Measurements from ENCODE around the gene WFIKKN1. TPM values are rescaled to one million over a fixed set of nuclear protein-coding genes. Genes with fewer than 3 reads are reported as not detected.
A peak's percentile ranks its signal among the peaks of the same experiment; 100 is the strongest.

The WFIKKN1 gene
- total RNA-seq, 1 experiment from 2014 or later: not detected

DNA sequence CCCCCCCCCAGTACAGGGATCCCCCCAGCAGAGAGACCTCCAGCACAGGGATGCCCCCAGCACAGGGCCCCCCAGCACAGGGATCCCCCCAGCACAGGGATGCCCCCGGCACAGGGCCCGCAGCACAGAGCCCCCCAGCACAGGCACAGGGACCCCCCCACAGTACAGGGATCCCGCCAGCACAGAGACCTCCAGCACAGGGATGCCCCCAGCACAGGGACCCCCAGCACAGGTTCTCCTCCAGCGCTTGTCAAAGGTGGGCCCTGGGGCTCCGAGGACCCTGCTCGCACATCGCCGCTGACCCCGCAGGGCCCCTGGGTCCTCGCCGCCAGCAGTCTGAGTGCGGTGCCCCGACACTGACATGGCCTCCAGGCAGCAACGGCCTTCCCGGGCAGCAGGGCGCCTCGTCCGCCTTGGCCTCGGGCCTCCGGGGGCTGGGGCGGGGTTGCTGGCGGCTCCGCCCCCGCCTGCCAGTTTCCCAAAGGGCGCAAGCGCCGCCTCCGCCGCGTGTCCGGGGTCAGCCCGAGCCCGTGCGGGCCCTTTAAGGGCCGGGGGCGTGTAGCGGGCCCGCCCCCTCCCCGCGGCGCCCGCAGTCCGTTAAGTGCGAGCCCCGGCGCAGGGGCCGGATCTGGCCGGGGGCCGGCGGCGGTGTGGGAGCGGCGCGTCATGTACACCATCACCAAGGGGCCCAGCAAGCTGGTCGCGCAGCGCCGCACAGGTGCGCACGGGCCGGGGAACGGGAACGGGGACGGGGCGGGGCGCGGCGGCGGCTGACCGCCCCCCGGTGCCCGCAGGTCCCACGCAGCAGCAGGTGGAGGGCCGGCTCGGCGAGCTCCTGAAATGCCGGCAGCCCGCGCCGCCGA is 10.8 kb downstream of the WFIKKN1 start, which contains the start of gene MCRIP2:
Gene MCRIP2 (plus strand): TSS at position 503 of the 863 bp plus-strand sequence. CDS start 164 bp downstream, at position 667.
- H2AFZ ChIP-seq (ENCODE audit: low read length): no peak within 1 kb of the TSS
- peak within 1 kb of the TSS; percentile 96 for H3K9ac ChIP-seq (ENCODE audit: low read length)
- H4K20me1 ChIP-seq (ENCODE audit: insufficient read depth, low read depth, low read length): 0 out of 2 replicates have a peak, but pooled peaks cover 14% of the 10 kb centered on the region
- H3K9me2 ChIP-seq (replicated peaks; ENCODE audit: insufficient read depth, low read length): no peaks in the 10 kb centered on the region
- peaks cover 3% of the 10 kb centered on the region; the same call in 1 of the 2 replicates for H3K36me3 ChIP-seq (ENCODE audit: insufficient read depth, low read length)
- H3K79me2 ChIP-seq (ENCODE audit: low read length): peaks cover 45% of the 10 kb centered on the region
- DNase-seq: peak; percentile 95
- H3K4me2 ChIP-seq (ENCODE audit: low read depth, low read length, poor library complexity, severe bottlenecking): peak within 1 kb of the TSS; percentile 89
- H3K4me1 ChIP-seq (ENCODE audit: low read length): peaks cover 59% of the 10 kb centered on the region
- no peaks in the 10 kb centered on the region for H3K27me3 ChIP-seq (ENCODE audit: low read length)
- peak within 1 kb of the TSS; percentile 76 for H3K27ac ChIP-seq (ENCODE audit: low read length)
- no peaks in the 10 kb centered on the region for H3K9me3 ChIP-seq (ENCODE audit: low read length)
- peak within 1 kb of the TSS; percentile 95 for H3K4me3 ChIP-seq (ENCODE audit: low read length)

DNA sequence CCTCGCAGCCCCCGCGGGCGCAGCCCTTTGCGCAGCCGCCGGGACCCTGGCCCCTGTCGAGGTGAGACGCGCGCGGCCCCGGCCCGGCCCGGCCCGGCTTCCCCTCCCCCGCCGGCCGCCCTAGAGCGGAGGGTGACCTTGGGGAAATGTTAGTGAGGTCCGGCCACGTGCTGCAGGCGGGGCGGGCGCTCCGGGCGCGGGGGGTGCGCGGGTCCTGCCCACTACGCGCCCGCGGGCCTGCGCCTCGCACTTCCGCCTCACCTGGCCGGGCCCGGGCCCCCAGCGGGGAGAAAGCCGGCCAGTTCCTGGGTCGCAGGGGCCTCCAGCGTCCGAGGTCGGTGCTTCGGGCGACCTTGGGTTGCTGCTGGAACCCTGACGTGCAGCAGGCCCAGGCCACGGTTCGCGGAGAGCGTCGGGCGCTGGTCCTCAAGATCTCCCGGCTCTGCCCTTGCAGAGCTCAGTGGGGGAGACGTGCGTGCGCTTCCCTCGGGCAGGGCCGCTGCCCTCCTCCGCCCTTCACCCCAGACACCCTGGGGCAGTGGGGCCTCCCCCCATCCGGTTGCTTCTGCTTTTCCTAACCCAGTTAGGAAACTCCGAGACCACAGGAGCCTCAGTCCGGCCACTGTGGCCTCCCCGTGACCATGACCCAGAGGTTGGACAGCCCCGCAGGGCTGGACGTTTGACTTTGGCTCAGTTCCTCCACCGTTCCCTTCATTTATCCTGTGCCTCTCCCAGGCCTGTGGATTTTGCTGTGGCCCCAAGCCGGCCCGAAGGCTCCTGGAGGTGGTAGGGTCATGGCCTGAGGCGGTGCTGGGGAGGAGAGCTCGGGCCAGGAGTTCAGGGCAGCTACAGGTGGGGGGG is 11.6 kb downstream of the WFIKKN1 start:
- peaks cover 53% of the 10 kb centered on the region for H3K79me2 ChIP-seq (ENCODE audit: low read length)
- H3K36me3 ChIP-seq (ENCODE audit: insufficient read depth, low read length): peaks cover 3% of the 10 kb centered on the region; the same call in 1 of the 2 replicates
- no peaks in the 10 kb centered on the region for H3K27me3 ChIP-seq (ENCODE audit: low read length)
- no peaks in the 10 kb centered on the region for H3K9me2 ChIP-seq (replicated peaks; ENCODE audit: insufficient read depth, low read length)
- DNase-seq: peak; percentile 87
- peak overlapping the region; percentile 89 for H3K4me2 ChIP-seq (ENCODE audit: low read depth, low read length, poor library complexity, severe bottlenecking)
- peaks cover 62% of the 10 kb centered on the region for H3K4me1 ChIP-seq (ENCODE audit: low read length)
- H3K4me3 ChIP-seq (ENCODE audit: low read length): peak overlapping the region; percentile 95
- H4K20me1 ChIP-seq (ENCODE audit: insufficient read depth, low read depth, low read length): peaks cover 23% of the 10 kb centered on the region; the same call in 1 of the 2 replicates
- no peaks in the 10 kb centered on the region for H3K9me3 ChIP-seq (ENCODE audit: low read length)
- H3K9ac ChIP-seq (ENCODE audit: low read length): peak overlapping the region; percentile 96
- H3K27ac ChIP-seq (ENCODE audit: low read length): peak overlapping the region; percentile 76
- H2AFZ ChIP-seq (ENCODE audit: low read length): no peak overlapping the region

DNA sequence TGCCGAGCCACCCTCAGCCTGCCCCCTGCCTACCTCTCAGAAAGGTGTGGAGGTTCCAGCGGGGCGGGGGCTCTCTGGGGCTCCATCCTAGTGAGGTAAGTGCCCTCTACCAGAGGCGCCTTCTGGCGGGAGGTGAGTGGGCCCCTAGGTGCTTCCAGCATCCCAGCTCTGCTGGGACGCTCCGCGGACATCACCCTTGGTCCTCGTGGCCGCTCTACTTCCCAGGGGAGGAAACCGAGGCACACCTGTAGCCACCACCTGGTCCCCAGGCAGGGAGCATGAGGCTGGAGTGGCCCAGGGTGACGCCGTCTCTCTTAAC is 12.2 kb downstream of the WFIKKN1 start:
- Histone ChIP-seq H3K27me3 (ENCODE audit: low read length) (no peaks in the 10 kb centered on the region), H4K20me1 (ENCODE audit: insufficient read depth, low read depth, low read length) (peaks cover 26% of the 10 kb centered on the region; the same call in 1 of the 2 replicates), H3K9me3 (ENCODE audit: low read length) (no peaks in the 10 kb centered on the region), H3K79me2 (ENCODE audit: low read length) (peaks cover 55% of the 10 kb centered on the region), H3K4me2 (ENCODE audit: low read depth, low read length, poor library complexity, severe bottlenecking) (peak overlapping the region; percentile 89), H3K4me3 (ENCODE audit: low read length) (peak overlapping the region; percentile 95), H3K9me2 (replicated peaks; ENCODE audit: insufficient read depth, low read length) (no peaks in the 10 kb centered on the region), H3K27ac (ENCODE audit: low read length) (peak overlapping the region; percentile 76), H3K4me1 (ENCODE audit: low read length) (peaks cover 67% of the 10 kb centered on the region), H3K36me3 (ENCODE audit: insufficient read depth, low read length) (peaks cover 3% of the 10 kb centered on the region; the same call in 1 of the 2 replicates), H2AFZ (ENCODE audit: low read length) (no peak overlapping the region), H3K9ac (ENCODE audit: low read length) (peak overlapping the region; percentile 96)
- no peak for DNase-seq

DNA sequence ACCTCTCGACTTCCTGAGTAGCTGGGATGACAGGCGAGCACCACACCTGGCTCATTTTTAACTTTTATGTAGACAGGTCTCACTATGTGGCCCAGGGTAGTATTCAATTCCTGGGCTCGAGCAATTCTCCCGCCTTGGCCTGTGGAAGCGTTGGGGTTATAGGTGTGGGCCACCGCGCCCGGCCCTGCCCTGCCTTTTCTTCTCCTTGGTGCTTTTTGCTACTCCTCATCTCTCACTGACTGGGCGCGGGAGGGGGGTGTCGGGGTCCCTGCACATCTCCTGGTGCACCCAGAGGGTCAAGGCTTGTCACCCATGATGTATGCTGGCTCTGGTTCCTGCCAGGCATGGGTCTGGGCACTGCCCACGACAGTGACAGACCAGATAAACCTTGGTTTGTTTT is 13.8 kb downstream of the WFIKKN1 start:
- Histone ChIP-seq H4K20me1 (ENCODE audit: insufficient read depth, low read depth, low read length) (peaks cover 26% of the 10 kb centered on the region; the same call in 1 of the 2 replicates), H3K4me1 (ENCODE audit: low read length) (peaks cover 71% of the 10 kb centered on the region), H3K9ac (ENCODE audit: low read length) (no peak overlapping the region), H3K27me3 (ENCODE audit: low read length) (no peaks in the 10 kb centered on the region), H3K27ac (ENCODE audit: low read length) (no peak overlapping the region), H2AFZ (ENCODE audit: low read length) (no peak overlapping the region), H3K4me3 (ENCODE audit: low read length) (no peak overlapping the region), H3K79me2 (ENCODE audit: low read length) (peaks cover 56% of the 10 kb centered on the region), H3K9me2 (replicated peaks; ENCODE audit: insufficient read depth, low read length) (no peaks in the 10 kb centered on the region), H3K4me2 (ENCODE audit: low read depth, low read length, poor library complexity, severe bottlenecking) (no peak overlapping the region), H3K9me3 (ENCODE audit: low read length) (no peaks in the 10 kb centered on the region), H3K36me3 (ENCODE audit: insufficient read depth, low read length) (peaks cover 3% of the 10 kb centered on the region; the same call in 1 of the 2 replicates)
- no peak for DNase-seq

DNA sequence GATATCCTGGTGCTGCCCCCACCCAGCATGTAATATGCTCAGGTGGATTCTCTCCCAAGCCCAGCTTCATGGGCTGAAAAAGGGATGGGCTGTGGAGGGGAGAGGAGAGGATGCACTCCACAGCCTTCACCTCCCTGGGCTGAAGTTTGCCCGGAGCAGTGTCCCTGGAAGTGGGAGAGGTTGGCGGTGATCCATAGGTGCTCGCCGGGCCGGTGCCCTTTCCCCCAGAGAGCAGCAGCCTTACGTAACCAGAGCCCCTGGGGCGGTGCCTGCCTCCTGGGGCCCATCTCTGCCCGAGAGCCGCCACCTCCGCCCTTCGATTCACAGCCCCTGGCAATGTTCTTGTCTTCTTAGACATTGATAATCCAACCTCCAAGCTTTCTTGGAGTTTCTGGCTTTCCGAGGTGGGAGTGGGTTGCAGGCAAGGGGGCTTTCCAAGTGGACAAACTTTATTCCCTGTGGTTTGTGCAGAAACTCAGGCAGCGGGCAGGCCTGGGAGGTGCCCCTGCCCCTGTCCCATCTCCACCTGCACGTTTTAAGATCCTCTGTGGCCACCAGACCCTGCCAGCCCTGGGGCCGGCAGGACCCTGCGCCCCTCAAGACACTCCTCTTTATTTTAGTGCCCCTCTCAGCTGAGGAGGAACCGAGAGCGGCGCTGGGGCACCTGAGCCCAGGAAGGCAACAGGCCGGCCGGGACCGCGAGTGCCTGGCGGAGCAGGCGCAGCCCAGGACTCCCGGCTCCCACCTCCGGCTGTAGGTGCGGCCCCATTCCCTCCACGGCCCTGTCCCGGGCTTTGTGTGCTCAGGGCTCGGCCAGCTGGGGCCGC is 15.3 kb downstream of the WFIKKN1 start:
- Histone ChIP-seq H3K9me2 (replicated peaks; ENCODE audit: insufficient read depth, low read length) (no peaks in the 10 kb centered on the region), H3K79me2 (ENCODE audit: low read length) (peaks cover 69% of the 10 kb centered on the region), H2AFZ (ENCODE audit: low read length) (no peak overlapping the region), H3K27ac (ENCODE audit: low read length) (peak overlapping the region; percentile 80), H3K4me2 (ENCODE audit: low read depth, low read length, poor library complexity, severe bottlenecking) (peak overlapping the region; percentile 84), H3K27me3 (ENCODE audit: low read length) (no peaks in the 10 kb centered on the region), H3K4me3 (ENCODE audit: low read length) (peak overlapping the region; percentile 96; the same call in 1 of the 2 replicates), H4K20me1 (ENCODE audit: insufficient read depth, low read depth, low read length) (peaks cover 26% of the 10 kb centered on the region; the same call in 1 of the 2 replicates), H3K4me1 (ENCODE audit: low read length) (peaks cover 78% of the 10 kb centered on the region), H3K9ac (ENCODE audit: low read length) (peak overlapping the region; percentile 97), H3K9me3 (ENCODE audit: low read length) (no peaks in the 10 kb centered on the region), H3K36me3 (ENCODE audit: insufficient read depth, low read length) (peaks cover 3% of the 10 kb centered on the region; the same call in 1 of the 2 replicates)
- DNase-seq: no peak

DNA sequence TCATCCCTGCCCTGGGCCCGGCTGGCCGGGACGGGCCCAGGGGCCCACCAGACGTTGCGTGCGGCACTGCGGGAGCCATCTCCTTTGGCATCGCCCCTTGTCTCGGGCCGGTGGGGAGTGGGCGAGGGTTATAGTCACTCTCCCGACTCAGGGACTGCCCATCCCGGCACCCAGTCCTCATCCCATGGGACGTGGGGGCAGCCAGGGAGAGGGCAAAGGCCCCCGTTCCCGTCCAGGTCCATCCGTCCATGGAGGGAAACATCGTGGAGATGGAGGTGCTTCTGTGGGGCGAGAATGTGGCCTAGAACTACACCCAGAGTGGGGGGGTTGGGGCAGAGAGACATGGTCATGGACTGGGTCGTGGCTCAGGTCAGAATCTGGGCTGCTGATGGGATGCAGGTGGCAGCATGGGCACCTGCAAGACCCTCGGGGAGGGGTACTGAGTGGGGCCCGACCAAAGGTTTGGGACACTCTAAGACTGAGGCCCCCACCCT is 15.9 kb downstream of the WFIKKN1 start:
- H3K79me2 ChIP-seq (ENCODE audit: low read length): peaks cover 67% of the 10 kb centered on the region
- peak overlapping the region; percentile 97 for H3K9ac ChIP-seq (ENCODE audit: low read length)
- peak overlapping the region; percentile 84 for H3K4me2 ChIP-seq (ENCODE audit: low read depth, low read length, poor library complexity, severe bottlenecking)
- no peaks in the 10 kb centered on the region for H3K9me2 ChIP-seq (replicated peaks; ENCODE audit: insufficient read depth, low read length)
- H3K27me3 ChIP-seq (ENCODE audit: low read length): no peaks in the 10 kb centered on the region
- H4K20me1 ChIP-seq (ENCODE audit: insufficient read depth, low read depth, low read length): peaks cover 26% of the 10 kb centered on the region; the same call in 1 of the 2 replicates
- peak overlapping the region; percentile 80 for H3K27ac ChIP-seq (ENCODE audit: low read length)
- peaks cover 3% of the 10 kb centered on the region; the same call in 1 of the 2 replicates for H3K36me3 ChIP-seq (ENCODE audit: insufficient read depth, low read length)
- H2AFZ ChIP-seq (ENCODE audit: low read length): no peak overlapping the region
- no peaks in the 10 kb centered on the region for H3K9me3 ChIP-seq (ENCODE audit: low read length)
- no peak for DNase-seq
- peaks cover 75% of the 10 kb centered on the region for H3K4me1 ChIP-seq (ENCODE audit: low read length)
- peak overlapping the region; percentile 96; the same call in 1 of the 2 replicates for H3K4me3 ChIP-seq (ENCODE audit: low read length)

DNA sequence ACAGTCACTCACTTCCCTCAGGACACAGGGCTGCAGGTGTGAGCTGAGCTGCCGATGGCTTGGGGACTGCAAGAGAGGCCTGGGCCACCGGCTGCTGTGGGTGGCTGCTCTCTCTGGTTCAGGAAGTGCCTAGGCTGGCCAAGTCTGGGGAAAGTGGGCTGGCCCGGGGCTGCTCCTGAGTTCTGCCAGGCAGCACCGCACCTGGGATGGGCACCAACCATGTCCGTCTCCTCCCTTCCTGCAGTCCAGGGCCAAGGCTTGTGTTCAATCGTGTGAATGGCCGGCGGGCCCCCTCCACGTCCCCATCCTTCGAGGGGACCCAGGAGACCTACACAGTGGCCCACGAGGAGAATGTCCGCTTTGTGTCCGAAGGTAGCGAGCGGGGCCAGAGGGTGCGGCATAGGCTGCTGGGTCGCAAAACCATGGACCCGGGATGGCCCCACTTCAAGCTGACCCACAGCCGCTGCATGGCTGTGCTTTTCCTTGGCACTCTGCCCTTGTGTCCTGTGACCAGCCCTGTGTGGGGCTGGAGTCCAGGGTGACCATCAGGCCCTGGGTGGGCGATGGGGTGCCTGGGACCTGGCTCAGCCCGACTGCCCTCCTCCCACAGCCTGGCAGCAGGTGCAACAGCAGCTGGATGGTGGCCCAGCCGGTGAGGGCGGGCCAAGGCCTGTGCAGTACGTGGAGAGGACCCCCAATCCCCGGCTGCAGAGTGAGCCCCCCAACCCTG is 16.6 kb downstream of the WFIKKN1 start:
- peaks cover 3% of the 10 kb centered on the region; the same call in 1 of the 2 replicates for H3K36me3 ChIP-seq (ENCODE audit: insufficient read depth, low read length)
- no peak overlapping the region for H2AFZ ChIP-seq (ENCODE audit: low read length)
- H3K9me2 ChIP-seq (replicated peaks; ENCODE audit: insufficient read depth, low read length): no peaks in the 10 kb centered on the region
- peak; percentile 68 for DNase-seq
- peak overlapping the region; percentile 84 for H3K4me2 ChIP-seq (ENCODE audit: low read depth, low read length, poor library complexity, severe bottlenecking)
- H3K79me2 ChIP-seq (ENCODE audit: low read length): peaks cover 62% of the 10 kb centered on the region
- no peaks in the 10 kb centered on the region for H3K27me3 ChIP-seq (ENCODE audit: low read length)
- H4K20me1 ChIP-seq (ENCODE audit: insufficient read depth, low read depth, low read length): peaks cover 26% of the 10 kb centered on the region; the same call in 1 of the 2 replicates
- H3K4me3 ChIP-seq (ENCODE audit: low read length): peak overlapping the region; percentile 96
- peak overlapping the region; percentile 97 for H3K9ac ChIP-seq (ENCODE audit: low read length)
- no peaks in the 10 kb centered on the region for H3K9me3 ChIP-seq (ENCODE audit: low read length)
- H3K27ac ChIP-seq (ENCODE audit: low read length): peak overlapping the region; percentile 80
- peaks cover 75% of the 10 kb centered on the region for H3K4me1 ChIP-seq (ENCODE audit: low read length)

All from Karpas-422 (cell line).